Muscle layer of duodenum (tissue), 2 donors: ENCODE data around the gene RBPMS2.

Source experiments
- H3K27ac ChIP-seq: one replicate; pipeline ENCODE4 v1.7.0; 2013; ENCODE audit warnings: mild to moderate bottlenecking, low read length
- H3K27me3 ChIP-seq: one replicate; pipeline ENCODE4 v1.7.0; 2013; ENCODE audit warnings: low read depth, mild to moderate bottlenecking, control low read depth, low read length
- H3K36me3 ChIP-seq, 2 donors: one replicate each; pipeline ENCODE4 v1.7.0; 2013; ENCODE audit warnings: low read length in 2 of 2, control low read depth in 1 of 2, mild to moderate bottlenecking in 1 of 2; ENCODE audit not compliant: insufficient read depth in 2 of 2, control insufficient read depth in 1 of 2
- H3K4me1 ChIP-seq, 2 donors: one replicate each; pipeline ENCODE4 v1.7.0; 2013; ENCODE audit warnings: low read length in 2 of 2, mild to moderate bottlenecking in 2 of 2, control low read depth in 1 of 2, moderate library complexity in 1 of 2; ENCODE audit not compliant: insufficient read depth in 2 of 2, control insufficient read depth in 1 of 2
- H3K4me3 ChIP-seq, 2 donors: one replicate each; pipeline ENCODE4 v1.7.0; 2013; ENCODE audit warnings: low read length in 2 of 2, low read depth in 1 of 2, mild to moderate bottlenecking in 1 of 2
- H3K9me3 ChIP-seq, 2 donors: one replicate each; pipeline ENCODE4 v1.7.0; 2013; ENCODE audit warnings: low read length in 2 of 2, control low read depth in 1 of 2, mild to moderate bottlenecking in 1 of 2; ENCODE audit not compliant: control insufficient read depth in 1 of 2
- donor health status: healthy.

RBPMS2 gene

DNA sequence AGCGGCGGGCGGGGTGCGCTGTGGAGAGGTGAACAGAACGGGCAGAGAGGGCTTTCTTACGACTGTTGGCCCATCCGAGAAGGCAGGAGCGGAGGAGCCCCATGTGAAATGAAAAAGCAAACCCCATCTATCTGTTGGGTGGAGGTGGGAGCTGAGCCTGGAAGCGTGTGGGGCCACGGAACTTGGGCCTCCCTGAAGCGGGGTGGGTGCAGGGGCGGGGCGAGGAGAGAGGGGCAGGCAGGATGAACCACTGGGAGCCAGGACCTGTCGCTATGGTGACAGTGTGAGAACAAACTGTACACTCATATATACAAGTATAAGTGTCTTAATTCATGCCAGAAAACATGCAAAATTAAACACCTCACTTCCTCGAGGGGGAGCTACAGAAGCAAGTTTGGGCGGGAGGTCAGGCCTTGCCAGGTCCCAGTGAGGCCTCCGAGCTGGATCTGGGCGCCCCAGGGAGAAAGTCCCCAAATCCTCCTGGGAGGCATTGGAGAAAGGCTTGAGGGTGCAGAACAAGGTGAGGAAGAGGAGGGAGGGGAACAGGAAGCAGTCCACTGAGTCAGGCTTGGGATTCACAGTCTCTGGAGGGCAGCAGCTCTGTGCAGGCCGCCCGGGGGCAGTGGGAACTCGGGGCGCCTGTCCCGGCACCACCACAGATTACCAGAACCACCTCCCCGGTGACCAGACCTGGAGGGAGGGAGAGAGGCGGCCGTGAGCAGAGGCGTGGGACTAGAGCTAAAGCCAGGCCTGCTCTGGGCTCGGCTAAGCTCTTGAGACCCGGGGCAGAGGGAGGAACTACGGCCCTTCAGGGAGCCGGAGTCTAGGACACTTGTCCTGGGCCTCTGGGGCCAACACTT, 34.8 kb downstream of the RBPMS2 start:
- Histone ChIP-seq H3K36me3 (no peaks in the 10 kb centered on the region), H3K27ac (peak overlapping the region; percentile 81), H3K4me3 (peak overlapping the region in 1 of 2 donors; percentile 46), H3K4me1 (peaks cover 9 to 67% of the 10 kb centered on the region in 2 donors), H3K27me3 (no peaks in the 10 kb centered on the region), H3K9me3 (no peaks in the 10 kb centered on the region)

DNA sequence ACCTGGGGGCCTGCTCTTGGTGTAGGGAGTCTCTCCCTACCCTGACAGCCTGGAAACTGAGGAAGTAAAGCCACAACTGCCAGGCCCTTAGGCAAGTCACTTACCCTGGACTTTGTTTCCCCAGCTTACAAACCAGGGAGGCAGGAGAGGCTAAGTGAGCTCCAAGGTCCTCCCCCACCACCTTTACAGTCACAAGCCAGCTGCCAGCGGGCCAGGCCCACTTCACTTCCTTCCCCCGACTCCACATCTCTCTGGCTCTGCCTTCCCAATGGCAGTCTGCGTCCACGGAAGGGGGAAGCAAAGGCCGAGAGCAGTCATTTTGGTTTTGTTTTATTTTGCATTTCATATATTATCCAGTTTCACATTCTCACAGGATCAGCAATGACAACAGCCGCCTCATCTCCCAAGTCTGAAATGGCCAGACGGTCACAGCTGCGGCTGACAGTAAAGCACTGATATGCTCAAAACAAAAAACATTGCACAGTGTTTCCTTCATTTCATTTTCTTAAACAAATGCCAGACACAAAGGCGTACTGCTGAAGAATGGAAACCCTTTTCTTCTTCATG, 35.7 kb downstream of the RBPMS2 start:
- H3K27ac ChIP-seq: peak overlapping the region; percentile 81
- peak overlapping the region in 1 of 2 donors; percentile 46 for H3K4me3 ChIP-seq
- H3K36me3 ChIP-seq: no peaks in the 10 kb centered on the region
- peaks cover 9 to 67% of the 10 kb centered on the region in 2 donors for H3K4me1 ChIP-seq
- no peaks in the 10 kb centered on the region for H3K27me3 ChIP-seq
- H3K9me3 ChIP-seq: no peaks in the 10 kb centered on the region

DNA sequence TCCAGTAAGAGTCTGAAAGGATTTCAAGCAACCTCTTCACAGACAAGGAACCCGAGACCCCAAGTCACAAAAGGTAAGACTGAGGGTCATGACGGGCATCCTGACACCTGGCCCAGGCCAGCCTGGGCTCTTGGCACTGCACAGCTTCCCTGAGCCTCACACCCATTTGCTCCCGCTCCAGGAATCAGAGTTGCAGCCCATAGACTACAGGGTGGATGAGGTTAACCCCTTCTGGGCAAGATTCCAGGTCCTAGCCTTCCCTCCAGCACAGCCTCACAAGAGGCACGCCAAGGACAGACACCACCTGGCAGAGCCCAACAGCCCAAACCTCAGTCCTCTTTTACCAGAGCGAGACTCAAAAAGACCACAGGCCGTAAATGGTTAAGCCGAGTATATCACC, 36.2 kb downstream of the RBPMS2 start:
- Histone ChIP-seq H3K9me3 (no peaks in the 10 kb centered on the region), H3K27me3 (no peaks in the 10 kb centered on the region), H3K36me3 (no peaks in the 10 kb centered on the region), H3K27ac (peak overlapping the region; percentile 81), H3K4me3 (peak overlapping the region in 1 of 2 donors; percentile 46), H3K4me1 (peaks cover 9 to 67% of the 10 kb centered on the region in 2 donors)

DNA sequence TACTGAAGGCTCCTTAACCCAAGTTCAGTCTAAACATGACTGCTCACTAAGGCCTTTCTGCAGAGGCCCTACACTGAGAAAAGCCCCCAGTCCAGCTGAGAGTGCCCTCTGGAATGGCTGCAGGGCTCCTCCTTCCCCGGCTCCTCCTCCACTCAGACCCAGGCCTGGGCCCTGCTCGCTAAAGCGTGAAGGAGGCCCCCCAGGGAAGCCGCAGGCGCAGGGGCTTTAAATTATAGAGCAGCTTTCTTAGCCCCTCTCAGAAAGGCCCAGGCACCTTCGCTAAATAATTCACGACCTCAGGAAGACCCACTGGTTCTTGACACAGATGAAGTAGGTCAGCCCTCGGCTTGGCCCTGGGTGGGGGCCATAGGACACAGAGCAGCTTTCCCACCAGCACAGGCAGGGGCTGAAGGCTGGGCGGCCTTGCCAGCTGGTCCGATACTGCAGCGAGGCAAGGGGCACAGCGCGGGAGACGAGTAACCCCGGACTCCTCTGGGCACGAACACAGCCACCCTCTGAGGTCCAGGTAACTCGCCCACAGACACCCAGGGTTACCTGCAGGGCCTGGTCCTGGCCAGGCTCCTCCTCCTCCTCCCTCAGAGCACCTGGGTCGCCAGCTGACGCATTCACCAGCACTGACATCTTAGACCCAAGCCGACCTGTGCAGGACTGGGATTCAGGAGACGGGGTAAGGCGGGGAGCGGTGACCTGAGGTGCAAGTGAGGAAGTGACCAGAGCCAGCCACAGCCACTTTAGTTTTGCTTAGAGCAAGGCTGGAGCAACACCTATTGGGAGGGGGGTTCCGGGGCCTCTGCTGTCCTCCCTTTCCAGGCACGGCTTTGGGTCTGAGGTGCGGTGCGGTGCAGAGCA, 36.9 kb downstream of the RBPMS2 start:
- H3K4me3 ChIP-seq: peak overlapping the region in 1 of 2 donors; percentile 46
- H3K27ac ChIP-seq: peak overlapping the region; percentile 81
- peaks cover 9 to 65% of the 10 kb centered on the region in 2 donors for H3K4me1 ChIP-seq
- no peaks in the 10 kb centered on the region for H3K9me3 ChIP-seq
- H3K36me3 ChIP-seq: no peaks in the 10 kb centered on the region
- no peaks in the 10 kb centered on the region for H3K27me3 ChIP-seq

DNA sequence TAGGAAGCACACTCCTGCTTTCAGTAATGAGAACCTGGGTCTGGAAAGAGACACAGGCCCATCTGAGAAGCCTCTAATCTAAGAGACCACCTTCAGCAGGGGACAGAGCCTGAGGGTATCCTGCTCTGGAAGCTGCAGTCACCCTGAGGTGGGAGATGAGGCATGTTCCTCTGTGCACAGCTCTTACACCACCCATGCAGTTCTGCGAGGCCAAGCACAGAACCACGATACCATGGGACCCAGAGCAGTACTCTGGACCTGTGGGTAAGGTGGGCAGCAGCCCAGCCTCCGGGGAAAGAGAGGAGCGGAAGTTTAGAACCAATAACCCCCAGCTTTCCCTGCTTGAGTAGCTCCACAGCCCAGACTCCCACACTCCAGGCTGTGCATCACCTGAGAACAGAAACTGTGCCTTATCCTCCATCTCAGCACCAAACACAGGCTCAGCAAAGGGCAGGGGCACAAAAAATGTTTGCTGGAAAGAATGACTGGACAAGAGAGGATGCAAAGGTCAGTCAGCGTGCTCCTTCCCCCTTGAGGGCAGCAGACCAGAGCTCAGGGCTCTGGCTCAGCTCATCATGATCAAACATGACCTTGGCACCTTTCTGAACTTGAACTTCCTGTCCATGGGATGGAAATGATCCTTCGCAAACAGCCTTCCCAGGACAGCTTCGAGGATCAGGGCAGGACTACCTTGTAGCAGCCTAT, 43.1 kb downstream of the RBPMS2 start:
- Histone ChIP-seq H3K27ac (no peak overlapping the region), H3K9me3 (no peaks in the 10 kb centered on the region), H3K4me3 (no peak overlapping the region), H3K36me3 (peaks cover 0 to 4% of the 10 kb centered on the region in 2 donors), H3K4me1 (peaks cover 0 to 25% of the 10 kb centered on the region in 2 donors), H3K27me3 (no peaks in the 10 kb centered on the region)

DNA sequence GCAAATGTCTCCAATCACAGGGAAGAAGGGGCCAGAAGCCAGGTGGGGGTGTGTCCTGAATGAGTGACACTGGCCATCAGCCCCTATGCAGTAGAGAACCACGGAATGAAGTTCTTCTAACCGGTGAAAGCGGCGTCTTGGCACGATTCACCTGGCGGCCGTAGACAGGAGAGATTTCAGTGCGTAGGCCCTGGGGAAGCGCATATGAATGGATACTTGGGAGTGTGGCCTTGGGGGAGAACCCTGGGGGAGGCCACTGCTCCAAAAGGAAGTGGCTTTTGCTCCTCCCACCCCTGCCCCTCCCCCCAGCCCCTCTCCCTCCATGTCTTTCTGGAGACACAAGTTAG, 43.6 kb downstream of the RBPMS2 start:
- peaks cover 0 to 22% of the 10 kb centered on the region in 2 donors for H3K4me1 ChIP-seq
- H3K36me3 ChIP-seq: peaks cover 0 to 4% of the 10 kb centered on the region in 2 donors
- H3K27me3 ChIP-seq: no peaks in the 10 kb centered on the region
- H3K4me3 ChIP-seq: no peak overlapping the region
- no peak overlapping the region for H3K27ac ChIP-seq
- H3K9me3 ChIP-seq: no peaks in the 10 kb centered on the region

DNA sequence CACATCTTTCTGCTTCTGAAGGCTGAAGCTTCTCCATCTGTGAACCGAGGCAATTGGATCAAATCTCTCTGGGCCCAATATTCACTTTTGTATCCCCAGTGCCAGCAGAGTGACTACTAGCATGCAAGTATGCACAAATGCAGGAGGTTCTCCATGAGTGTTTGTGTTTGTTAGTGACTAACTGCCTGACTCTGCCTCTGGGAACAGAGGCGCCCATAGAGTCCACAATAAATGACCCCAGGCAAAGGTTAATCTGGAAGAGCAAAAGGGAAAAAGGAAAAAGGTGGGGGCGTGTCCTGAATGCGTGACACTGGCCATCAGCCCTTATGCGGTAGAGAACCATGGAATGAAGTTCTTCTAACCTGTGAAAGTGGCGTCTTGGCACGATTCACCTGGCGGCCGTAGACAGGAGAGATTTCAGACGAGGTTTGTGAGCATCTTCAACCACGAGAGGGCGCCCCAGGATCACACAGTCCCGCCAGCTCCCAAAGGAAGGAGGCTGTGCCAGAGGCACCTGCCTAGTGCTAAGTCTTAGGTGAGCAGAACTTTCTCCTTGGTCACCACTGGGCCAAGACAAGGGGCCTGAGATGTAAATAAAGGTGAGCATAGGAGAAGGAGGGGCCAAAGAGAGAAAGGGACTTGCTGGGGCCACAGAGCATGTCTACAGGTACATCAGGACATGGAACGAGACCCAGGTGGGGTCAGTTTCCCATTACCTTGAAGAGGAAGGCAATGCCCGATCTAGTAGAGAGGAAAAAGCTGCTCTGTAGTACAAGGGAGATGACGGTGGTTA, 44.2 kb downstream of the RBPMS2 start:
- Histone ChIP-seq H3K36me3 (peaks cover 0 to 4% of the 10 kb centered on the region in 2 donors), H3K27me3 (no peaks in the 10 kb centered on the region), H3K9me3 (no peaks in the 10 kb centered on the region), H3K27ac (no peak overlapping the region), H3K4me1 (peaks cover 0 to 16% of the 10 kb centered on the region in 2 donors), H3K4me3 (no peak overlapping the region)

DNA sequence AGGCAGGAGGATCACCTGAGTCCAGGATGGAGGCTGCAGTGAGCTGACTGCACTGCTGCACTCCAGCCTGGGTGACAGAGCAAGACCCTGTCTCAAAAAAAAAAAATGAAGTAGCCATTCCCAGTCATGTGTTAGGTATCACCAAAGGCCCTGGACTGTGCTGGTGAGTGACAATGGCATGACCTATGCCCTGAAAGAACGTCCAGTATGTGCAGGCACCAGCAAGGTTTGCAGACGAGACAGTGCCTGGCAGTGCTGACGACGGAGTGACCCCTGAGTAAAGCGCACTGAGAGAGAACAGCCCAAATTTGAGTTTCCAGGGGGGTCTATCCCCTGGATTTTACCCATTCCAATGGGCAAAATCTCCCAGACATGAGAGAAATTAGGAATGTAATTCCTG, 45.2 kb downstream of the RBPMS2 start:
- H3K27ac ChIP-seq: no peak overlapping the region
- H3K4me3 ChIP-seq: no peak overlapping the region
- H3K27me3 ChIP-seq: no peaks in the 10 kb centered on the region
- H3K36me3 ChIP-seq: peaks cover 0 to 4% of the 10 kb centered on the region in 2 donors
- no peaks in the 10 kb centered on the region for H3K9me3 ChIP-seq
- H3K4me1 ChIP-seq: peaks cover 0 to 9% of the 10 kb centered on the region in 2 donors

DNA sequence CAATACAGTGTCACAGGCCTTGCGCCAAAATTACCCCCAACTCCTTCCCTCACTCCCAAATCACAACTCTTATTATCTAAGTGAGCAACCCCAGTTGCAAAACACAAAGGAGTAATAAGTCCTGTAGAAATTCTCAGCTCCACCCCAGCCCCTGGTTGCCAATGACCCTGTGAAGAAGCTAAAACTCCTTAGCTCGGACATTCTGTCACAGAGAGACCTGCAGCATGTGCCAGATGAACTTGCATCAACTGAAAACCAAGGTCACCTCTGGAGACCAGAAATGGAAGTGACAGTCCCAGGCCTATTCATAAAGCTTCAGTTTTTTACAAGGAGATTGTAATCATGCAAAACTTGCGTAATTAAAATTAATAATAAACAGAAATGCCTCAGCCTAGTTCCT, 55.2 kb downstream of the RBPMS2 start:
- no peaks in the 10 kb centered on the region for H3K9me3 ChIP-seq
- peaks cover 0 to 4% of the 10 kb centered on the region in 2 donors for H3K4me1 ChIP-seq
- H3K4me3 ChIP-seq: no peak overlapping the region
- no peak overlapping the region for H3K27ac ChIP-seq
- H3K27me3 ChIP-seq: no peaks in the 10 kb centered on the region
- peaks cover 0 to 9% of the 10 kb centered on the region in 2 donors for H3K36me3 ChIP-seq

DNA sequence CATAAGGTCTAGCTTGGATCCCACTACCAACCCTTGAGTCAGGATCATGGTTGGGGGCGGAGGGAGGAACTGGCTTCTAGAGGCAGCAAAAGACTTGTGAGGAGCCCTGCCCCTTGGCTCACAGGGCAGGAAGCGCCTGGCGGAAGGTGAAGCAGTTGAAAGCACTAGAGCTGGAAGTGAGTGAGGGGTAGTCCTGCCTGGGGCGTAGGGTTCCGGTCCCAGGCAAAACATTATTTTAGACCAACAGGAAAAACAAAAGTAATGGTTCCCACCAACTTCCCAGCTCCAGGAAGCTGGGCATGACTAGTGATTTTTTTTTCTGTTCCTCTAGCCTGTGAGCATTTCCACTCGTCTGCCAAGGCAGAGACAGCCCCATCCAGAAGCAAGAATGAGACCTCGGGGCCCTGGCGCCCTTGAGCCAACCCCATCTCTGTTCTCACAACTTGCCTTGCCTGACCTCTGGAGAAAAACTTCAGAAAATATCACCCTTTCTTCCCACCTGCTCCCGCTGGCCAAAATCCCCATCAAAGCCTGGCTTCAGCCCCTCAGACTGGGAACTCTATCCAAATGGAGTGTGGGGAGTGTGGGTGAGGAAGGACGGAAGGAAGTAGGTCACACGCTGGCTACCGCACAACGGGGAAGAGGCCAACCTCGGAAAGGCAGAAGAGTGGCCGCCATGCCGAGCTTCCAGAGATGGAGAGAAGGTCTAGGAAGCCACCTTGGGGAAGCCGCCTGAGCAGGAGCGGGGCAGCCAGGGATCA, 57.5 kb downstream of the RBPMS2 start:
- Histone ChIP-seq H3K4me1 (peaks cover 0 to 4% of the 10 kb centered on the region in 2 donors), H3K27ac (peak overlapping the region; percentile 10), H3K4me3 (no peak overlapping the region), H3K27me3 (no peaks in the 10 kb centered on the region), H3K36me3 (peaks cover 0 to 19% of the 10 kb centered on the region in 2 donors), H3K9me3 (no peaks in the 10 kb centered on the region)
